Ecto neural progenitor cell (in vitro differentiated cells): Measurements from ENCODE around the gene NFIA.
"Not testable (repeated sequence)": the region's sequence is repeated elsewhere in the genome, so short reads cannot be mapped to it uniquely, and the experiment has no call there.

Experiments used
- DNase-seq: peaks from one replicate; pipeline ENCODE4 v3.0.0-alpha.2; 2018; ENCODE audit warnings: low spot score

NFIA gene

GRCh38 chr1:61457526-61458040 is 375.2 kb downstream of the NFIA start:
- DNase-seq: no peak

DNA sequence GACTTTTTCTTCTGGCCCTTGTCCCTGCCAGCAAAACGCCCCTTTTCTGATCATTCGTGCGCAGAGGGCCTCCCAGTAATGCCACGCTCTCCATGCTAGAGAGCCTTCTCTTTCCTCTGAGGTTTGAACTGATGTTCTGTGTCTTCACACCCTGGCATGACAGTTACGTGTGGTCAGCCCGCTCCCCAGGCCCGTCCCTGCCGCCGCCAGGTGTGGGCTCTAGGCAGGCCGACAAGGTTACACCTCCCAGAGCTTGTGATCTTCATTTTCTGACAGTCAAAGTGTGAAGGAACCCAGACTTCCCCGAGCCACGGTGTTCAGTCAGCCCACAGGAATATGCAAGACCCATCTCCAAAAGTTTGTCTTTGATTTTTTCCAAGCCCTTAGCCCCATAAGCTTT is 377.0 kb downstream of the NFIA start:
- DNase-seq: no peak

DNA sequence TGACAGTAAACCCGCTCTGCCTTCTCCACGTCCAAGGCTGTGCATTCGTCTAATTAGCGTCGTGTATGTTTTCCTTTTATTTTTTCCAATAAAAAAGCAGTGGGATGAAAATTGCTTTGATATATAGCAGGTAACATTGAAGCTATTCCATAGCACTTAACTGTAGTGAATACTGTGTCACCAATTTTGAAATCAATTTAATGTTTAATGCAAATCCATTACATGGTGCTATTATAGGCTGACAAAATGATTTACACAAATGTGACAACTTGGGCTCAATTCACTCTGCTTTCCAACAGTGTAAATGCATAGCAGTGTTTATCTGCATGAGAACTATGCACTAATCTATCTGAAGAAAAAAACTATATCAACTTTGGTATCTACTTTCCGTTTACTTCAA is 377.8 kb downstream of the NFIA start:
- no peak for DNase-seq

DNA sequence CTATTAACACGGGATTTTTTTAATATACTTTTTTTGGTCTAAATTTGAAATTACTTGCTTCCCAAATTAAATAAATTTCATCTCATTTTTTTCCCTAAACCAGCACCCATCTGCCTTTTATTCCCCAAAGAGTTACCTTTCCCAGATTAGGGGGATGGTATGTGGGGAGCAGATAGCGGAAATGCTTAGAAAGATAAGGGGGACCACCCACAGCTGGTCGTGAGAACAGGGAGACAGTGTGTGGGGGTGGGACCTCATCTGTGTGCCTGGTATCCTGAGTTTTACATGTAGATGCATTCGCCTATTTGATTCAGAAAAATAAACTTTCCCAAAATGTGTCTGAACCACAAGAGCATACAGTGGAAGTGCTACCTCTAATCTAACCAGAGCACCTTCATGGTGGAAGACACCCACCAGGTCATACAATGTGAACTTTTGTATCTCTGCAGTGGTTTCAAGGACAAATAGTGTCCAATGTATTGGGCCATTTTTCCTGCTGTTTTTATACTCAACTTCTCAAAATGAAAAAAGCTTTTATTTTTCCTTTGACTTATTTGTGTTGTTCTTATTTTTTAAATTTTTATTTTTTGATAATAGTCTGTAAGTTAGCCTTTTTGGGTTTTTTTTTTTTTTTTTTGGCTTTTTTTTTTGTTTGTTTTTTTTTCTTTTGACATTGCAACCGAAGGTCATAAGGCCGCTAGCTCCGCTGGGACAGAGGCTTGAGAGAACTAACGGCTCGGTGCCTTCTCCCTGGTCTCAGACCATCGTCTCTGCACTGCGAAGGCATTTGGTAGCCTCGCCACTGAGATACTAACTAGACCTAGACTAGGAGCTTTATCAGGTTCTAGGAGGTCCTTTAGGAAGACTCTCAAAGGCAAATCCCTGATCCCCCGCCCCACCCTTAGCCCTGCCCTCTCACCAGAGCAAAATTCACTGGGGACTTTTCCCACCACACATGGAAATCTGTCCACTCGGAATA is 379.3 kb downstream of the NFIA start:
- DNase-seq: no peak

- DNase-seq: no peak
Measured at GRCh38 chr1:61462628-61463027, 380.3 kb downstream of the NFIA start.

GRCh38 chr1:61463220-61463619 is 380.9 kb downstream of the NFIA start:
- DNase-seq: no peak

- DNase-seq: not testable (repeated sequence)
Measured at GRCh38 chr1:61467836-61468235, 385.5 kb downstream of the NFIA start.

GRCh38 chr1:61469365-61469764 is 387.0 kb downstream of the NFIA start:
- no peak for DNase-seq

DNA sequence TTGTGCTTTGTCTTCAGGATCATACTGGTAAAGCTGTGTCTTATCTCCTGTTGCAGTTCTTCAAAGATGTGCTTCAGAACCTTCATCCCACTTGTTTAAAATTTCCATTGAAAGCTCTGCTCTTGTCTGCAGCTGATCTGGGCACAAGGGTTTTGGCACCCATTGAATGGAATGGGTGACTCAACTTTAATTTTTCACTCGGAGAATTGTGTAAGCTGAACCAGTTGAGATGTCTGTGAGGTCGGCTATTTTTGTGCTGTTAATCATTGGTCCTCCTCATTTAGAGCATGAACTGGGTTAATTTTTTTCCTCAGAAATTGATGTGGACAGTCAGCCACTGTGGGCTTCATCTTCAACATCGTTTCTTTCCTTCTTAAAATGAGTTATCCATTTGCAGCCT is 390.5 kb downstream of the NFIA start:
- DNase-seq: no peak

DNA sequence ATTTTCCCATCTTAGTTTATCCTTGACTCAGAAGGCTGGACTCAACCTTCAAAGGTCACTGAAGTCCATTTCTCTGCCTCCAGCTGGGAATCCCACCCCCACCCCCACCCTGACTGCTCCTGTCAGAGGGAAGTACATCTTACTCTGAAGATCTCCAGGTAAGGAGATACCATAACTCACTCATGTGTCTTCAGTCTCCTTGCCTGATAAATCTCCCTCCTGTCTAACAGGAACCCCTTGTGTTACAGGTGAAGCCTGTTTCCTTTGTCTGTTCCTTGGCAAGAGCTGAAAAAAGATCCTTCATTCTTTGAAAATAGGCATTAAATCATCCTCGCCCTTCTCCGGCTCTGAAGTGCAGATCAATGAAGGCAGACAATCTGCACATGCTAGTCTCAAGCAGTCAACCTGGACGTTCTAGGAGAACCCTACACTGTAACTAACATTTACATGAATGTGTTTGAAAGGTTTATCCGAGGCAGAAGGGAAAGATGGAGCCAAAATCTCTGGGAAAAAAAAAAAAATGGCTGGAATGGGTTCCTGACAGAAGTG is 392.0 kb downstream of the NFIA start:
- DNase-seq: no peak

- no peak for DNase-seq
Measured at GRCh38 chr1:61474963-61475362, 392.6 kb downstream of the NFIA start.

DNA sequence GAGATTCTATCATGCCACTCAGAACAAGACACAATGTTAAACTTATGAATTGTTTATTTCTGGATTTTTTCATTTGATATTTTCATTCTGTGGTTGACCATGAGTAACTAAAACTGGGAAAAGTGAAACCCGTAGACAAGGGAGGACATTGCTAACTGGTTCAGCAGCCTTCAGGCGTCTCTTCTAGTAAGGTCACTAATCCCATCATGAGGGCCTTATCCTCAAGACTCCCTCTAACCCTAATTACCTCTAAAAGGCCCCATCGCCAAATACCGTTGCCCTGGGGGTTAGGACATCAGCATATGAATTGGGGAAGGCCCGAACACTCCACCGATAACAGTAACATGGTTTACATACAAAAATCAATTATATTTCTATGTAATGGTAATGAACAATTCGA is 394.9 kb downstream of the NFIA start:
- DNase-seq: no peak

- DNase-seq: no peak
Measured at GRCh38 chr1:61480273-61480935, 398.0 kb downstream of the NFIA start.

DNA sequence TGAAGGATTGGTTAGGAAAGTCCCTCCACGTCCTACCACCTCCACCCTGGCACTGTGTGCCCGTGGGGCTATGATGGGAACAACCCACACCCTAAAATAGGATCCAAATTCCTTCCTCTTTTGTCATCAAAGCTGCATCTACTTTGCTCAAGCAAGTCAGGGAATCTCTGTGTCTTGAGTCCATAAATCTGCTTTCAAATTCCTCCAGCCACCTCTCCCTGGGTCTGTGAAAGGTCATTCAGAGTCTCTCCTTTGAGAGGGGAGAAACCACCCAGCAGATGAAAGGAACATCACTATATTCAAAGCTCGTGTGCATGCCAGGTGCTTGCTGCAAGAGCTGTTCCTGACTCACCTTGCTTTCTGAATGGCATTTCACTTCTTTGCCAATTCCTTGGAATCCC is 399.0 kb downstream of the NFIA start:
- DNase-seq: no peak

GRCh38 chr1:61482170-61482734 is 399.9 kb downstream of the NFIA start:
- DNase-seq: no peak

GRCh38 chr1:61486783-61487536 is 404.6 kb downstream of the NFIA start:
- DNase-seq: no peak

DNA sequence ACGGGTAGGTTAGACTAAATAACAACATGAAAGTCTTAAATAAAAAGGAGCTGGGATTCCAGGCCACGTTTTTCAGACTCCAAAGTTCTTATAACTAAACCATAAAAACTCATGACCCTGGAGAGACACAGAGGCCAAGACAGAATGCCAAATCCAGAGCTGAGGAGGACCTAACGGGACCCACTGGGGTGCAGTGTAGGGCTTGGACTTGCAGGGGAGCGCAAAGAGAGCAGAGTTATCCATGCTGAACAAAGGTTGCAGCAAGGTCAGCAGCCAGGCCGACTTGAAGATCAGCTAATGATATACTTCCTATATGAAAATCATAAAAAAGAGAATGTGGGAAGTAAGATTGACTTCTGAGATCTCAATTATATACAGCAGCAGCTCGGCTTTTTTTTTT is 405.4 kb downstream of the NFIA start:
- DNase-seq: no peak

- DNase-seq: no peak
Measured at GRCh38 chr1:61490924-61491323, 408.6 kb downstream of the NFIA start.

DNA sequence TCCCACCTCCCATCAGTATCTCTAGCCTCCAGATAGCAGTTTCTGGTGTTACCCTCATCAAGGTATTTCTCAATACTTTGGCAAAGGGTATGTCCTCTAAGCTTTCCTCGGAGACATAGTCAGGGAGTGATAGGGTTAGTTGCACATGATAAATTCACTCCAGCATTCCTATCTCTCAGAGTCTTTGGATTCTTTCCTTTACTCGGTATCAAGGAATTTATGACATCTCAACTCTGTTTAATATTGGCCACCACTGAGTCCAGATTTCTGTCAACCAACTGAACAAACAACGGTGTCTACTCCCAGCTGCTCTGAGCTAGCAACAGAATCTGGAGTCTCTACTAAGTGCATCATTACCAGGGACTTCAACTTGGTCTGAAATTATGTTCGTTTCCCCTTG is 409.1 kb downstream of the NFIA start:
- DNase-seq: no peak

DNA sequence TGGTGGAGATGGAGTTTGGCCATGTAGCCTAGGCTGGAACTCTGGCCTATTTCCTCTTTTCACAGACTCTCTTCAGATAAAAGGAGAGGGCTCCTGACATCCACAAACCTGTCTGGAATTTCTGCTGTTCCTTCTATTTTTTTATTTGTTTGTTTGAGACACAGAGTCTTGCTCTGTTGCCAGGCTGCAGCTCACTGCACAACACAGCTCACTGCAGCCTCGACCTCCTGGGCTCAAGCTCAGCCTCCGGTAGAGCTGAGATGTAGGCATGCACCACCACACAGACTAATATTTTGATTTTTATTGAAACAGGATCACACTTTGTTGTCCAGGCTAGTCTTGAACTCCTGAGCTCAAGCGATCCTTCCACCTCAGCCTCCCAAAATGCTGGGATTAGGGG is 411.6 kb downstream of the NFIA start:
- DNase-seq: no peak

GRCh38 chr1:61496501-61496900 is 414.1 kb downstream of the NFIA start:
- no peak for DNase-seq

- DNase-seq: no peak
Measured at GRCh38 chr1:61497013-61497412, 414.7 kb downstream of the NFIA start.
